SK-N-SH (cell line): ENCODE results near the gene ZSWIM5.

Source experiments
- CHD2 ChIP-seq: fragments of 150-350 bp; IDR thresholded peaks from 2 replicates; pipeline ENCODE4 v1.6.1; 2018; ENCODE audit warnings: low read length; ENCODE audit not compliant: partially characterized antibody
- ELF1 ChIP-seq: IDR thresholded peaks from 2 replicates; pipeline ENCODE4 v1.4.0; 2012
- EP300 ChIP-seq, 2 experiments: IDR thresholded peaks; 2 replicates each; pipeline versions ENCODE4 v1.4.0 to v1.6.1; 2012; ENCODE audit warnings: borderline replicate concordance in 1 of 2, low read depth in 1 of 2, low read length in 1 of 2
- EZH2phosphoT487 ChIP-seq: fragments of 200-600 bp; sonication (generic); IDR thresholded peaks from 2 replicates; pipeline ENCODE4 v1.6.1; 2017; ENCODE audit warnings: low read depth, mixed run types, mild to moderate bottlenecking, antibody characterized with exemption, moderate library complexity, borderline replicate concordance
- FOXJ3 ChIP-seq: sonication (generic); formaldehyde crosslinking; IDR thresholded peaks from 2 replicates; pipeline ENCODE4 v1.5.1; 2020; ENCODE audit warnings: mild to moderate bottlenecking, missing genetic modification reagents
- RAD21 ChIP-seq: IDR thresholded peaks from 2 replicates; pipeline ENCODE4 v1.6.1; 2012; ENCODE audit warnings: mild to moderate bottlenecking, low read length
- RXRA ChIP-seq: IDR thresholded peaks from 2 replicates; pipeline ENCODE4 v1.4.0; 2012; ENCODE audit warnings: low read depth, mild to moderate bottlenecking, borderline replicate concordance
- SMC3 ChIP-seq: IDR thresholded peaks from 2 replicates; pipeline ENCODE4 v1.6.1; 2012; ENCODE audit warnings: low read depth, low read length, improper control_type of control experiment
- TAF1 ChIP-seq: IDR thresholded peaks from 2 replicates; pipeline ENCODE4 v1.6.1; 2012; ENCODE audit warnings: low read depth, mild to moderate bottlenecking, low read length, moderate library complexity, borderline replicate concordance
- YY1 ChIP-seq: IDR thresholded peaks from 2 replicates; pipeline ENCODE4 v1.4.0; 2012; ENCODE audit warnings: low read depth, mild to moderate bottlenecking
- TF ChIP-seq, protein P1 (sequence below): fragments of 200-600 bp; sonication (generic); IDR thresholded peaks from 2 replicates; pipeline ENCODE4 v1.6.1; 2017; ENCODE audit warnings: antibody characterized with exemption, mild to moderate bottlenecking, moderate library complexity
- TF ChIP-seq, protein P2 (sequence below): IDR thresholded peaks from 2 replicates; pipeline ENCODE4 v1.4.0; 2012; ENCODE audit warnings: low read depth, borderline replicate concordance
- TF ChIP-seq, protein P3 (sequence below): IDR thresholded peaks from 2 replicates; pipeline ENCODE4 v1.6.1; 2012; ENCODE audit warnings: mild to moderate bottlenecking, low read depth, low read length, moderate library complexity
- TF ChIP-seq, protein P4 (sequence below): IDR thresholded peaks from 2 replicates; pipeline ENCODE4 v1.4.0; 2012; ENCODE audit warnings: low read depth, borderline replicate concordance

DNA sequence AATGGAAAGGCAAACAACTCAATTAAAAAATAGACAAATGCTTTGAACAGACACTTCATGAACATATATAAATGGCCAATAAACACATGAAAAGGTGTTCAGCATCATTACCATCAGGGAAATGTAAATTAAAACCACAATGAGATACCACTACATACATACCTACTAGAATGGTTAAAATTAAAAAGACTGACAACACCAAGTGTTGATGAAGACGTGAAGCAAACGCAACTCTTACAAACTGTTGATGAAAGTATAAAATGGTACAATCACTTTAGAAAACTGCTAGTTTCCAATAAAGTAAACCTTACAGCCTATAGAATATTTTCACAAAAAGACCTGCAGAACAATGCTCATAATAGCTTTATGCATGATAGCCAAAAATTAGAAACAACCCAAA is 230.2 kb downstream of the ZSWIM5 start:
- TF ChIP-seq, protein P1, sequence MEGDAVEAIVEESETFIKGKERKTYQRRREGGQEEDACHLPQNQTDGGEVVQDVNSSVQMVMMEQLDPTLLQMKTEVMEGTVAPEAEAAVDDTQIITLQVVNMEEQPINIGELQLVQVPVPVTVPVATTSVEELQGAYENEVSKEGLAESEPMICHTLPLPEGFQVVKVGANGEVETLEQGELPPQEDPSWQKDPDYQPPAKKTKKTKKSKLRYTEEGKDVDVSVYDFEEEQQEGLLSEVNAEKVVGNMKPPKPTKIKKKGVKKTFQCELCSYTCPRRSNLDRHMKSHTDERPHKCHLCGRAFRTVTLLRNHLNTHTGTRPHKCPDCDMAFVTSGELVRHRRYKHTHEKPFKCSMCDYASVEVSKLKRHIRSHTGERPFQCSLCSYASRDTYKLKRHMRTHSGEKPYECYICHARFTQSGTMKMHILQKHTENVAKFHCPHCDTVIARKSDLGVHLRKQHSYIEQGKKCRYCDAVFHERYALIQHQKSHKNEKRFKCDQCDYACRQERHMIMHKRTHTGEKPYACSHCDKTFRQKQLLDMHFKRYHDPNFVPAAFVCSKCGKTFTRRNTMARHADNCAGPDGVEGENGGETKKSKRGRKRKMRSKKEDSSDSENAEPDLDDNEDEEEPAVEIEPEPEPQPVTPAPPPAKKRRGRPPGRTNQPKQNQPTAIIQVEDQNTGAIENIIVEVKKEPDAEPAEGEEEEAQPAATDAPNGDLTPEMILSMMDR: no peak
- TF ChIP-seq TAF1 (no peak), RAD21 (no peak), ELF1 (no peak), RXRA (no peak), SMC3 (no peak), EZH2phosphoT487 (no peak), EP300 (IDR thresholded peaks at IDR 0.05; ENCODE audit: borderline replicate concordance in 1 of 2, low read depth in 1 of 2, low read length in 1 of 2) (no peak), YY1 (no peak), FOXJ3 (CRISPR knock-in tag) (no peak), CHD2 (no peak)
- TF ChIP-seq, protein P2, sequence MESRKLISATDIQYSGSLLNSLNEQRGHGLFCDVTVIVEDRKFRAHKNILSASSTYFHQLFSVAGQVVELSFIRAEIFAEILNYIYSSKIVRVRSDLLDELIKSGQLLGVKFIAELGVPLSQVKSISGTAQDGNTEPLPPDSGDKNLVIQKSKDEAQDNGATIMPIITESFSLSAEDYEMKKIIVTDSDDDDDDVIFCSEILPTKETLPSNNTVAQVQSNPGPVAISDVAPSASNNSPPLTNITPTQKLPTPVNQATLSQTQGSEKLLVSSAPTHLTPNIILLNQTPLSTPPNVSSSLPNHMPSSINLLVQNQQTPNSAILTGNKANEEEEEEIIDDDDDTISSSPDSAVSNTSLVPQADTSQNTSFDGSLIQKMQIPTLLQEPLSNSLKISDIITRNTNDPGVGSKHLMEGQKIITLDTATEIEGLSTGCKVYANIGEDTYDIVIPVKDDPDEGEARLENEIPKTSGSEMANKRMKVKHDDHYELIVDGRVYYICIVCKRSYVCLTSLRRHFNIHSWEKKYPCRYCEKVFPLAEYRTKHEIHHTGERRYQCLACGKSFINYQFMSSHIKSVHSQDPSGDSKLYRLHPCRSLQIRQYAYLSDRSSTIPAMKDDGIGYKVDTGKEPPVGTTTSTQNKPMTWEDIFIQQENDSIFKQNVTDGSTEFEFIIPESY: no peak
- TF ChIP-seq, protein P3, sequence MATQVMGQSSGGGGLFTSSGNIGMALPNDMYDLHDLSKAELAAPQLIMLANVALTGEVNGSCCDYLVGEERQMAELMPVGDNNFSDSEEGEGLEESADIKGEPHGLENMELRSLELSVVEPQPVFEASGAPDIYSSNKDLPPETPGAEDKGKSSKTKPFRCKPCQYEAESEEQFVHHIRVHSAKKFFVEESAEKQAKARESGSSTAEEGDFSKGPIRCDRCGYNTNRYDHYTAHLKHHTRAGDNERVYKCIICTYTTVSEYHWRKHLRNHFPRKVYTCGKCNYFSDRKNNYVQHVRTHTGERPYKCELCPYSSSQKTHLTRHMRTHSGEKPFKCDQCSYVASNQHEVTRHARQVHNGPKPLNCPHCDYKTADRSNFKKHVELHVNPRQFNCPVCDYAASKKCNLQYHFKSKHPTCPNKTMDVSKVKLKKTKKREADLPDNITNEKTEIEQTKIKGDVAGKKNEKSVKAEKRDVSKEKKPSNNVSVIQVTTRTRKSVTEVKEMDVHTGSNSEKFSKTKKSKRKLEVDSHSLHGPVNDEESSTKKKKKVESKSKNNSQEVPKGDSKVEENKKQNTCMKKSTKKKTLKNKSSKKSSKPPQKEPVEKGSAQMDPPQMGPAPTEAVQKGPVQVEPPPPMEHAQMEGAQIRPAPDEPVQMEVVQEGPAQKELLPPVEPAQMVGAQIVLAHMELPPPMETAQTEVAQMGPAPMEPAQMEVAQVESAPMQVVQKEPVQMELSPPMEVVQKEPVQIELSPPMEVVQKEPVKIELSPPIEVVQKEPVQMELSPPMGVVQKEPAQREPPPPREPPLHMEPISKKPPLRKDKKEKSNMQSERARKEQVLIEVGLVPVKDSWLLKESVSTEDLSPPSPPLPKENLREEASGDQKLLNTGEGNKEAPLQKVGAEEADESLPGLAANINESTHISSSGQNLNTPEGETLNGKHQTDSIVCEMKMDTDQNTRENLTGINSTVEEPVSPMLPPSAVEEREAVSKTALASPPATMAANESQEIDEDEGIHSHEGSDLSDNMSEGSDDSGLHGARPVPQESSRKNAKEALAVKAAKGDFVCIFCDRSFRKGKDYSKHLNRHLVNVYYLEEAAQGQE: no peak
- TF ChIP-seq, protein P4, sequence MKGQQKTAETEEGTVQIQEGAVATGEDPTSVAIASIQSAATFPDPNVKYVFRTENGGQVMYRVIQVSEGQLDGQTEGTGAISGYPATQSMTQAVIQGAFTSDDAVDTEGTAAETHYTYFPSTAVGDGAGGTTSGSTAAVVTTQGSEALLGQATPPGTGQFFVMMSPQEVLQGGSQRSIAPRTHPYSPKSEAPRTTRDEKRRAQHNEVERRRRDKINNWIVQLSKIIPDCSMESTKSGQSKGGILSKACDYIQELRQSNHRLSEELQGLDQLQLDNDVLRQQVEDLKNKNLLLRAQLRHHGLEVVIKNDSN: no peak
